ENCODE results near the gene ASXL2. TPM values are rescaled to one million over a fixed set of nuclear protein-coding genes. Genes with fewer than 3 reads are reported as not detected.
A peak's percentile ranks its signal among the peaks of the same experiment; 100 is the strongest.

Gene ASXL2
- total and polyA plus RNA-seq, 2 of the 13 experiments (the other 11 are each of a cell fraction or from before 2014, with no cell fraction given), result 12.1 to 19.2 TPM

GRCh38 chr2:25877431-25878360, 591 bp downstream of the ASXL2 start (continued):
- TF ChIP-seq SRSF4 (IDR thresholded peaks at IDR 0.05; ENCODE audit: low read depth, low read length, poor library complexity, severe bottlenecking) (no peak), ZNF235 (CRISPR knock-in tag; IDR thresholded peaks at IDR 0.05; ENCODE audit: borderline replicate concordance) (0 out of 2 replicates have a peak, but pooled peaks have one; percentile 73), KLF6 (CRISPR knock-in tag; IDR thresholded peaks at IDR 0.05) (no peak), TFE3 (CRISPR knock-in tag; IDR thresholded peaks at IDR 0.05) (peak; percentile 82), HMGXB4 (CRISPR knock-in tag; IDR thresholded peaks at IDR 0.05; ENCODE audit: borderline replicate concordance in 1 of 2, low read depth in 1 of 2) (peak; percentile 6 to 50; a peak in 3 of 4 replicates), SRF (IDR thresholded peaks at IDR 0.05; ENCODE audit: low read depth, low read length) (0 out of 2 replicates have a peak, but pooled peaks have one; percentile 3), ZNF207 (IDR thresholded peaks at IDR 0.05; ENCODE audit: borderline replicate concordance) (no peak), ATAD3A (CRISPR knock-in tag; IDR thresholded peaks at IDR 0.05) (0 out of 2 replicates have a peak, but pooled peaks have one; percentile 29), CENPT (CRISPR knock-in tag; IDR thresholded peaks at IDR 0.05; ENCODE audit: low read depth) (0 out of 2 replicates have a peak, but pooled peaks have one; percentile 74), HNRNPLL (IDR thresholded peaks at IDR 0.05; ENCODE audit: low read depth, low read length, poor library complexity, severe bottlenecking) (no peak), MEIS1 (CRISPR knock-in tag; IDR thresholded peaks at IDR 0.05; ENCODE audit: borderline replicate concordance) (peak; percentile 12; the same call in 1 of the 2 replicates), GLI4 (CRISPR knock-in tag; IDR thresholded peaks at IDR 0.05; ENCODE audit: borderline replicate concordance) (peak; percentile 61; the same call in 1 of the 2 replicates), ZNF552 (CRISPR knock-in tag; IDR thresholded peaks at IDR 0.05; ENCODE audit: borderline replicate concordance) (no peak), ZNF460 (CRISPR knock-in tag; IDR thresholded peaks at IDR 0.05; ENCODE audit: borderline replicate concordance) (no peak), ATF6 (CRISPR knock-in tag; conservative IDR thresholded peaks at IDR 0.05) (no peak), HDAC2 (CRISPR knock-in tag; IDR thresholded peaks at IDR 0.05) (peak; percentile 9; the same call in 1 of the 2 replicates)
- TF ChIP-seq, protein P1, sequence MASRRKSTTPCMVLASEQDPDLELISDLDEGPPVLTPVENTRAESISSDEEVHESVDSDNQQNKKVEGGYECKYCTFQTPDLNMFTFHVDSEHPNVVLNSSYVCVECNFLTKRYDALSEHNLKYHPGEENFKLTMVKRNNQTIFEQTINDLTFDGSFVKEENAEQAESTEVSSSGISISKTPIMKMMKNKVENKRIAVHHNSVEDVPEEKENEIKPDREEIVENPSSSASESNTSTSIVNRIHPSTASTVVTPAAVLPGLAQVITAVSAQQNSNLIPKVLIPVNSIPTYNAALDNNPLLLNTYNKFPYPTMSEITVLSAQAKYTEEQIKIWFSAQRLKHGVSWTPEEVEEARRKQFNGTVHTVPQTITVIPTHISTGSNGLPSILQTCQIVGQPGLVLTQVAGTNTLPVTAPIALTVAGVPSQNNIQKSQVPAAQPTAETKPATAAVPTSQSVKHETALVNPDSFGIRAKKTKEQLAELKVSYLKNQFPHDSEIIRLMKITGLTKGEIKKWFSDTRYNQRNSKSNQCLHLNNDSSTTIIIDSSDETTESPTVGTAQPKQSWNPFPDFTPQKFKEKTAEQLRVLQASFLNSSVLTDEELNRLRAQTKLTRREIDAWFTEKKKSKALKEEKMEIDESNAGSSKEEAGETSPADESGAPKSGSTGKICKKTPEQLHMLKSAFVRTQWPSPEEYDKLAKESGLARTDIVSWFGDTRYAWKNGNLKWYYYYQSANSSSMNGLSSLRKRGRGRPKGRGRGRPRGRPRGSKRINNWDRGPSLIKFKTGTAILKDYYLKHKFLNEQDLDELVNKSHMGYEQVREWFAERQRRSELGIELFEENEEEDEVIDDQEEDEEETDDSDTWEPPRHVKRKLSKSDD (CRISPR knock-in tag; IDR thresholded peaks at IDR 0.05; ENCODE audit: low read depth), result peak; percentile 43; the same call in 1 of the 2 replicates
